ENCODE results near the gene SETD1B. TPM values are rescaled to one million over a fixed set of nuclear protein-coding genes. Genes with fewer than 3 reads are reported as not detected.

The SETD1B gene
- total RNA-seq, 2 donors from 2014 or later = 24.6 to 27.5 TPM

- ATAC-seq = no peak
- DNase-seq = peak in 1 of 2 donors; percentile 25
- intact Hi-C loops (cut with DNase I, micrococcal nuclease) = no loop called here
Measured at GRCh38 chr12:121814429-121815119, 10.8 kb downstream of the SETD1B start.

GRCh38 chr12:121815263-121815662 is 11.5 kb downstream of the SETD1B start:
- intact Hi-C loops (cut with DNase I, micrococcal nuclease) = no loop called here
- no peak for DNase-seq
- no peak for ATAC-seq

- ATAC-seq (no peak), DNase-seq (no peak)
- intact Hi-C loops (cut with DNase I, micrococcal nuclease) = no loop called here
Measured at GRCh38 chr12:121816925-121817647, 13.3 kb downstream of the SETD1B start.

GRCh38 chr12:121817648-121818043 is 13.8 kb downstream of the SETD1B start:
- ATAC-seq = no peak
- intact Hi-C loops (cut with DNase I, micrococcal nuclease) = no loop called here
- no peak for DNase-seq

- ATAC-seq (no peak), DNase-seq (no peak)
- intact Hi-C loops (cut with DNase I, micrococcal nuclease) = no loop called here
Measured at GRCh38 chr12:121819212-121819949, 15.6 kb downstream of the SETD1B start.

GRCh38 chr12:121820056-121820455 is 16.2 kb downstream of the SETD1B start:
- no peak for ATAC-seq
- no peak for DNase-seq
- intact Hi-C loops (cut with DNase I, micrococcal nuclease) = no loop called here

GRCh38 chr12:121822393-121823100 is 18.7 kb downstream of the SETD1B start:
- no peak for ATAC-seq
- intact Hi-C loops (cut with DNase I, micrococcal nuclease) = no loop called here
- no peak for DNase-seq

- DNase-seq = no peak
- intact Hi-C loops (cut with DNase I, micrococcal nuclease) = no loop called here
- no peak for ATAC-seq
Measured at GRCh38 chr12:121823101-121823726, 19.4 kb downstream of the SETD1B start.

GRCh38 chr12:121823727-121824115 is 19.9 kb downstream of the SETD1B start:
- intact Hi-C loops (cut with DNase I, micrococcal nuclease) = no loop called here
- no peak for DNase-seq
- no peak for ATAC-seq

- ATAC-seq (peak; percentile 12), DNase-seq (no peak)
- intact Hi-C loops (cut with DNase I, micrococcal nuclease) = no loop called here
Measured at GRCh38 chr12:121825041-121825523, 21.3 kb downstream of the SETD1B start.

- ATAC-seq (no peak), DNase-seq (no peak)
- intact Hi-C loops (cut with DNase I, micrococcal nuclease) = no loop called here
Measured at GRCh38 chr12:121826318-121827150, 22.7 kb downstream of the SETD1B start.

GRCh38 chr12:121827351-121828099 is 23.7 kb downstream of the SETD1B start:
- no peak for DNase-seq
- intact Hi-C loops (cut with DNase I, micrococcal nuclease) = no loop called here
- peak; percentile 12 for ATAC-seq

- DNase-seq (no peak), ATAC-seq (no peak)
- intact Hi-C loops (cut with DNase I, micrococcal nuclease) = no loop called here
Measured at GRCh38 chr12:121828306-121828705, 24.5 kb downstream of the SETD1B start.

- intact Hi-C loops (cut with DNase I, micrococcal nuclease) = no loop called here
- ATAC-seq (no peak), DNase-seq (no peak)
Measured at GRCh38 chr12:121828826-121829225, 25.0 kb downstream of the SETD1B start.

- intact Hi-C loops (cut with DNase I, micrococcal nuclease) = no loop called here
- ATAC-seq = no peak
- DNase-seq = no peak
Measured at GRCh38 chr12:121829250-121829918, 25.6 kb downstream of the SETD1B start.

GRCh38 chr12:121830134-121830533 is 26.3 kb downstream of the SETD1B start:
- intact Hi-C loops (cut with DNase I, micrococcal nuclease) = no loop called here
- ATAC-seq (no peak), DNase-seq (no peak)

Measured in left colon (tissue), 2 donors.